Measurements from ENCODE around the gene DAND5. TPM values are rescaled to one million over a fixed set of nuclear protein-coding genes. Genes with fewer than 3 reads are reported as not detected.
A peak's percentile ranks its signal among the peaks of the same experiment; 100 is the strongest.

DAND5 gene
- total RNA-seq, 2 donors from 2014 or later = not detected

DNA sequence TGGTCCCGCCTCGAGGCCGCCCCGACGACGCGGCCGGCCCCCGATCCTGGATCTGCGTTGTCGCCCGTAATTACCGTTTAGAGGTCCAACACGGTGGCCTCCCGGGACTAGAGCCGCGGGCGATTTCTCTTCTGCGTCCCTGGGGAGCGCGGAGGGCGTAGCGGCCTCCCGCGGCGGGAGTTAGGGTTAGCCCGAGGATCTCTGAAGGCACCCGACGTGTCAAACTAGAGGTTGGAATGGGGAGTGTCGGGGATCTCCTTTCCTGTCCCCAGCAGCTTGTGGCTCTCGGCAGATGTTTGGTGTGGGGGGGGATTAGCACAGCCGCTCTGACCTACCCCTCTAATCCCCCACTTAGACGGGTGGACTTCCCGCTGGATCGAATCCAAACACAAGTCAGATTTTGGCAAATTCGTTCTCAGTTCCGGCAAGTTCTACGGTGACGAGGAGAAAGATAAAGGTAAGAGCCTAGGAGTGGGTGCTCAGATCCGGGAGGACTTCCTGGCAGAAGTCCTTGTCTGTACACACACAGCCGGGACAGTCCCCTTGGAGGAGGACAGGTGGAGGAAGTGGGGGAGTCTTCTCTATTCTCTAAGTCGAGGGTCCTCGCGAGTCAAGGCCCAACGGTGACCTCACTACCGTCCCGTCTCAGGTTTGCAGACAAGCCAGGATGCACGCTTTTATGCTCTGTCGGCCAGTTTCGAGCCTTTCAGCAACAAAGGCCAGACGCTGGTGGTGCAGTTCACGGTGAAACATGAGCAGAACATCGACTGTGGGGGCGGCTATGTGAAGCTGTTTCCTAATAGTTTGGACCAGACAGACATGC, 30.4 kb upstream of the DAND5 start:
- H3K9me3 Mint-ChIP-seq = no peaks in the 10 kb centered on the region
- H3K27me3 Mint-ChIP-seq = no peaks in the 10 kb centered on the region
- H3K4me3 Mint-ChIP-seq = peak overlapping the region; percentile 97
- peaks cover 30% of the 10 kb centered on the region for H3K36me3 Mint-ChIP-seq
- DNase-seq (ENCODE audit: low spot score) = peak; percentile 63
- peak; percentile 2 to 11 for ATAC-seq
- peak overlapping the region; percentile 96 to 98 for H3K27ac Mint-ChIP-seq
- peaks cover 43 to 54% of the 10 kb centered on the region in 2 donors for H3K4me1 Mint-ChIP-seq (ENCODE audit: low read depth in 2 of 2)

DNA sequence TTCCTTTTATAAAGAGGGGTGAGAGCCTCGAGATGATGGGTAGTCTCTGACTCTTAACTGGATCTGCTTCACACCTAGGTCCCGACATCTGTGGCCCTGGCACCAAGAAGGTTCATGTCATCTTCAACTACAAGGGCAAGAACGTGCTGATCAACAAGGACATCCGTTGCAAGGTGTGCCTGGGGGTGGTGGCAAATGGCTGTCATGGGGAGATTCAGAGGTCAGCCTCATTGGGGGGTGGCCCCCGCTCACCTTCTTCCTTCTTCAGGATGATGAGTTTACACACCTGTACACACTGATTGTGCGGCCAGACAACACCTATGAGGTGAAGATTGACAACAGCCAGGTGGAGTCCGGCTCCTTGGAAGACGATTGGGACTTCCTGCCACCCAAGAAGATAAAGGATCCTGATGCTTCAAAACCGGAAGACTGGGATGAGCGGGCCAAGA, 29.4 kb upstream of the DAND5 start:
- Mint-ChIP-seq H3K36me3 (peaks cover 35% of the 10 kb centered on the region), H3K4me1 (ENCODE audit: low read depth in 2 of 2) (peaks cover 46 to 60% of the 10 kb centered on the region in 2 donors), H3K27ac (peak overlapping the region; percentile 96 to 98), H3K27me3 (no peaks in the 10 kb centered on the region), H3K9me3 (no peaks in the 10 kb centered on the region), H3K4me3 (peak overlapping the region; percentile 97)
- DNase-seq (ENCODE audit: low spot score) (no peak), ATAC-seq (no peak)

DNA sequence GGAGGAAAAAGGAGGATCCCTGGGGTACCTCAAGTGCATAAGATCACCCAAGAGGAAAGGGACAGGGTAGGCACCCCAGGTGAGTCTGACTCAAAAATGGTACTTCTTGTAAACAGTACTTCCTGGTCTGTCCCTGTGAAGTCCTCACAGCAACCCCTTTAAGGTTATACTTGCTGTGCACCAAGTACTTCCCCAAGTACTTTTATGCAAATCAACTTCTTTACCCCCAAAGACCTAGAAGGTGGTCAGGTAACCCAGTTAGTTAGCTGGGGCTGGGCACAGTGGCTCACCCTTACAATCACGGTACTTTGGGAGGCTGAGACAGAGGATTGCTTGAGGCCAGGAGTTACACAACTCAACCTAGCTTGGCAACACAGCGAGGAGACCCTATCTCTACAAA, 28.5 kb upstream of the DAND5 start:
- Mint-ChIP-seq H3K27me3 (no peaks in the 10 kb centered on the region), H3K9me3 (no peaks in the 10 kb centered on the region), H3K4me1 (ENCODE audit: low read depth in 2 of 2) (peaks cover 51 to 68% of the 10 kb centered on the region in 2 donors), H3K36me3 (peaks cover 41% of the 10 kb centered on the region), H3K4me3 (peak overlapping the region; percentile 97), H3K27ac (peak overlapping the region; percentile 96 to 98)
- ATAC-seq (no peak), DNase-seq (ENCODE audit: low spot score) (no peak)

DNA sequence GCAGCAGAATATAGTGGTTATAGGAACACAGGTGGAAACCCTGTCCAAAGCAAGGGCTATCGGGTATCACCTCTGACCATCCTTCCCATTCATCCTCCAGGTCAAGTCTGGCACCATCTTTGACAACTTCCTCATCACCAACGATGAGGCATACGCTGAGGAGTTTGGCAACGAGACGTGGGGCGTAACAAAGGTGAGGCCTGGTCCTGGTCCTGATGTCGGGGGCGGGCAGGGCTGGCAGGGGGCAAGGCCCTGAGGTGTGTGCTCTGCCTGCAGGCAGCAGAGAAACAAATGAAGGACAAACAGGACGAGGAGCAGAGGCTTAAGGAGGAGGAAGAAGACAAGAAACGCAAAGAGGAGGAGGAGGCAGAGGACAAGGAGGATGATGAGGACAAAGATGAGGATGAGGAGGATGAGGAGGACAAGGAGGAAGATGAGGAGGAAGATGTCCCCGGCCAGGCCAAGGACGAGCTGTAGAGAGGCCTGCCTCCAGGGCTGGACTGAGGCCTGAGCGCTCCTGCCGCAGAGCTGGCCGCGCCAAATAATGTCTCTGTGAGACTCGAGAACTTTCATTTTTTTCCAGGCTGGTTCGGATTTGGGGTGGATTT, 25.8 kb upstream of the DAND5 start:
- Mint-ChIP-seq H3K4me3 (peak overlapping the region; percentile 71), H3K36me3 (peaks cover 45% of the 10 kb centered on the region), H3K27ac (peak overlapping the region; percentile 91 to 95), H3K9me3 (no peaks in the 10 kb centered on the region), H3K27me3 (no peaks in the 10 kb centered on the region), H3K4me1 (ENCODE audit: low read depth in 2 of 2) (peaks cover 55 to 63% of the 10 kb centered on the region in 2 donors)
- DNase-seq (ENCODE audit: low spot score) (no peak), ATAC-seq (no peak)

DNA sequence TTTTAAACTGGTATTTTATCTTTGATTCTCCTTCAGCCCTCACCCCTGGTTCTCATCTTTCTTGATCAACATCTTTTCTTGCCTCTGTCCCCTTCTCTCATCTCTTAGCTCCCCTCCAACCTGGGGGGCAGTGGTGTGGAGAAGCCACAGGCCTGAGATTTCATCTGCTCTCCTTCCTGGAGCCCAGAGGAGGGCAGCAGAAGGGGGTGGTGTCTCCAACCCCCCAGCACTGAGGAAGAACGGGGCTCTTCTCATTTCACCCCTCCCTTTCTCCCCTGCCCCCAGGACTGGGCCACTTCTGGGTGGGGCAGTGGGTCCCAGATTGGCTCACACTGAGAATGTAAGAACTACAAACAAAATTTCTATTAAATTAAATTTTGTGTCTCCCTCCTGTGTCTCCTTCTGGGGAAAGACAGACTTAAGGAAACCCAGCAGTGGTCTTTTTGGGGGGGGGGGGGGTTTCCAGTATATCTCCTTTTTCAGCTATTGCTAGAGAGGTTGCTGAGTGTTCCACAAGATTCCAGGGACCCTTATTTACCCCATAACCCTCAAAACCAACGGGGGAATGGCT, 25.2 kb upstream of the DAND5 start:
- no peaks in the 10 kb centered on the region for H3K27me3 Mint-ChIP-seq
- no peak for ATAC-seq
- H3K36me3 Mint-ChIP-seq = peaks cover 41% of the 10 kb centered on the region
- no peak for DNase-seq (ENCODE audit: low spot score)
- peak overlapping the region; percentile 91 to 95 for H3K27ac Mint-ChIP-seq
- peaks cover 52 to 56% of the 10 kb centered on the region in 2 donors for H3K4me1 Mint-ChIP-seq (ENCODE audit: low read depth in 2 of 2)
- no peaks in the 10 kb centered on the region for H3K9me3 Mint-ChIP-seq
- peak overlapping the region; percentile 93 for H3K4me3 Mint-ChIP-seq

DNA sequence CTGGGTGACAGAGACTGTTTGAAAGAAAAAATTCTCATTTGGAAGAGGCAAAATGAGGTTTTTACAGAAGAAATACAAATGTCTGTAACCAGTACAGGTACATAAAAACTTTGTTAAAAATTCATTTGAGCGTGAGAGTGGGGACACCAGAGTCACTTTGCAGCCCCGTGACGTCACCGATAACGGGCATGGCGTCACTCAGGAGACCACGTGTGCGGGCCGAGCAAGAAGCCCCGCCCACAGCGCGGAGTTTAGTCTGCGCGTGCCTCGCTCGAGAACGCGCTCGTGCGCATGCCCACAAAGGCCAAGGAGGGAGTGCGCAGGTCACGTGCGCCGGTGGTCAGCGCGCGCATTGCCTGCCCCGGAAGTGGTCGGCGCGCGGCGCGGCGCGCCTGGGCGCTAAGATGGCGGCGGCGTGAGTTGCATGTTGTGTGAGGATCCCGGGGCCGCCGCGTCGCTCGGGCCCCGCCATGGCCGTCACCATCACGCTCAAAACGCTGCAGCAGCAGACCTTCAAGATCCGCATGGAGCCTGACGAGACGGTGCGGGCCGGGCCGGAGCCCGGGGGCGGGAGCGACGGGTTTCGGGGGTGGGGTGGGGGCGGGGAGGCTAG, 23.8 kb upstream of the DAND5 start, which contains the start of gene RAD23A:
Gene RAD23A, plus strand, starts transcription at position 384 of the 613 bp plus-strand sequence. Its CDS starts 87 bp downstream, at position 471.
- peak; percentile 98 for DNase-seq (ENCODE audit: low spot score)
- peaks cover 44 to 47% of the 10 kb centered on the region in 2 donors for H3K4me1 Mint-ChIP-seq (ENCODE audit: low read depth in 2 of 2)
- peaks cover 36% of the 10 kb centered on the region for H3K36me3 Mint-ChIP-seq
- peak; percentile 89 to 92 for ATAC-seq
- peak within 1 kb of the TSS; percentile 91 to 95 for H3K27ac Mint-ChIP-seq
- no peaks in the 10 kb centered on the region for H3K9me3 Mint-ChIP-seq
- no peaks in the 10 kb centered on the region for H3K27me3 Mint-ChIP-seq
- H3K4me3 Mint-ChIP-seq = peak within 1 kb of the TSS; percentile 93

DNA sequence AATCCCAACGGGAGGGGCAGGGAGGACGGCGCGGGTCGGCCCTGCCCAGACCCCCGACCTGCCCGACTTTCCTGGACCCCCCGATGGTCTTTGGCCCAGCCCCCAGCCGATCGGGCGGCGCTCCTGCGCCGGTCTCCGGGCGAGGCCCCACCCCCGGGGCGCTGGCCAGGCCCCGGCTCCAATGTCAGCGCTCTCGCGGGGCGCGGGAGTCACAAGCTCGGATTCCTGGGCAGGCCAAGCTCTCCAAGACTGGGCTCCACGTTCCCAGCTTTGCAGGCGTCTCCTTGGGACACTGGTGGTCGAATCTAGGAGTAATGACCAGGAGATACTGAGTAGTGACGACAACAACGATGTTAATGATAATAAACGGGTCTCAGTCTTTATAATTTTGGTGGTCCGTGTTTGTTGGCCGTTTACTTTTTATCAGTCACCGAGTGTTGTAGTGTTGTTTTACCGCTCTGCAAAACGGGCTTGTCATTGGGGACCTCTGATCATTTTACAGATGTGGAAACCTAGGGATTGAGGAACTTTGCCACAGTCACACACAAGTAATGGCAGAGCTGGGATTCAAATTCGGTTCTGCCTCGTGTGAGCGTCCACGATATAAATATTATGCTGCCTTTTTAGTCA, 23.2 kb upstream of the DAND5 start:
- Mint-ChIP-seq H3K9me3 (no peaks in the 10 kb centered on the region), H3K36me3 (peaks cover 36% of the 10 kb centered on the region), H3K4me1 (ENCODE audit: low read depth in 2 of 2) (peaks cover 41 to 44% of the 10 kb centered on the region in 2 donors), H3K4me3 (peak overlapping the region; percentile 93), H3K27me3 (no peaks in the 10 kb centered on the region), H3K27ac (peak overlapping the region; percentile 91 to 95)
- peak; percentile 76 to 81 for ATAC-seq
- DNase-seq (ENCODE audit: low spot score) = peak; percentile 74

DNA sequence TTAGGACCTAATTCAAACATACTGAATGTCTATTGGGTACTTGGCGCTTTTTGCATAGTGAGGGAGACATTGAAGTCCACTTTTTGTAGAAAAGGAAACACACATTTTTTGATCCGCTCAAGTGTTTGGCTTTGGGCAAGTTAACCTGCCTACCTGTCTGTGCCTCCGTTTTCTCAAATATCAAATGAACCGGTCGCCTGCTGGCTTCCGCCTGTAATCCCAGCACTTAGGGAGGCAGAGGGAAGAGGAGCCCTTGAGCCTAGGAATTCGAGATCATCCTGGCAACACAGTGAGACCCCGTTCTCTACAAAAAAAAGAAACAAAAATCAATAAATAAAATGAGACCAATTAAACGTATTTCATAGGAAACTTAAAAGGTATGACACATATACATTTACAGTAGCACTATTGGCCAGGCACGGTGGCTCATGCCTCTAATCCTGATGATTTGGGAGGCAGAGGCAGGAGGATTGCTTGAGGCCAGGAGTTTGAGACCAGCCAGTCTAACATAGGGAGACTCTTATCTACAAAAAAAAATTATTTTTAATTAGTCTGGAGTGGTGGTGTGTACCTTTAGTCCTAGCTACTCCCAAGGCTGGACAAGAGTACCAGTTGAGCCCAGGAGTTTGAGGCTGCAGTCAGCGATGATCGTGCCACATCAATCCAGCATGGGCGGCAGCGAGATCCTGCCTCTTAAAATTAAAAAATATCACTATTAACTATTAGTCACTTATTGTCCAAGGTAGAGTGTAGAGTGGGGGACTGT, 22.5 kb upstream of the DAND5 start:
- ATAC-seq (no peak), DNase-seq (ENCODE audit: low spot score) (no peak)
- Mint-ChIP-seq H3K4me1 (ENCODE audit: low read depth in 2 of 2) (peaks cover 43 to 44% of the 10 kb centered on the region in 2 donors), H3K36me3 (peaks cover 36% of the 10 kb centered on the region), H3K27me3 (no peaks in the 10 kb centered on the region), H3K27ac (peak overlapping the region; percentile 91 to 95), H3K9me3 (no peaks in the 10 kb centered on the region), H3K4me3 (peak overlapping the region; percentile 93)

DNA sequence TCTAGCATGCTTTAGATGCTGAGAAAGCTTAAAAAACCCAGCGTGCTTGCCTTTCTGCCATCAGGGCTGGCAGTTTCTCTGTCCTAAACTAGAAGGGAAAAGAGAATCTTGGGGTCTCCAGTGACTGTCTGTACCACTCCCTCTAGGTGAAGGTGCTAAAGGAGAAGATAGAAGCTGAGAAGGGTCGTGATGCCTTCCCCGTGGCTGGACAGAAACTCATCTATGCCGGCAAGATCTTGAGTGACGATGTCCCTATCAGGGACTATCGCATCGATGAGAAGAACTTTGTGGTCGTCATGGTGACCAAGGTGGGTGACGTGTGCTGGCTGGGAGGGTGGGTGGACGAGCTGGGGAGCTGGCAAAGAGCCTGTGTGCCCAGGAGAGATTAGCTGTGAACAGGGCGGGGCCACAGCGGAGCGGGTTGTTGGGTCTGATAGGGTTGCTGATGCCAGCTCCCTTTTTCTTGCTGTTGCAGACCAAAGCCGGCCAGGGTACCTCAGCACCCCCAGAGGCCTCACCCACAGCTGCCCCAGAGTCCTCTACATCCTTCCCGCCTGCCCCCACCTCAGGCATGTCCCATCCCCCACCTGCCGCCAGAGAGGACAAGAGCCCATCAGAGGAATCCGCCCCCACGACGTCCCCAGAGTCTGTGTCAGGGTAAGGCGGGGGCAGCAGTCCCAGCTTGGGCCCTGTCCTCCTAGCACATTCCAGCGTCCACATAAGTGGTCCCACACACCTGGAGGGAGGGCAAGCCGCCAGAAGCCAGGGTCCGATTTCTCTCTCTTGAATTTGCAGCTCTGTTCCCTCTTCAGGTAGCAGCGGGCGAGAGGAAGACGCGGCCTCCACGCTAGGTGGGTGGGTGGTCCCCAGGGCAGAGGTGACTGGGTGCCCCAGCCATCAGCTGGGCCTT, 21.4 kb upstream of the DAND5 start:
- no peak for DNase-seq (ENCODE audit: low spot score)
- peak overlapping the region in 1 of 2 donors; percentile 61 for H3K27ac Mint-ChIP-seq
- peaks cover 38 to 41% of the 10 kb centered on the region in 2 donors for H3K4me1 Mint-ChIP-seq (ENCODE audit: low read depth in 2 of 2)
- no peaks in the 10 kb centered on the region for H3K9me3 Mint-ChIP-seq
- no peaks in the 10 kb centered on the region for H3K27me3 Mint-ChIP-seq
- ATAC-seq = no peak
- peaks cover 29% of the 10 kb centered on the region for H3K36me3 Mint-ChIP-seq
- no peak overlapping the region for H3K4me3 Mint-ChIP-seq

DNA sequence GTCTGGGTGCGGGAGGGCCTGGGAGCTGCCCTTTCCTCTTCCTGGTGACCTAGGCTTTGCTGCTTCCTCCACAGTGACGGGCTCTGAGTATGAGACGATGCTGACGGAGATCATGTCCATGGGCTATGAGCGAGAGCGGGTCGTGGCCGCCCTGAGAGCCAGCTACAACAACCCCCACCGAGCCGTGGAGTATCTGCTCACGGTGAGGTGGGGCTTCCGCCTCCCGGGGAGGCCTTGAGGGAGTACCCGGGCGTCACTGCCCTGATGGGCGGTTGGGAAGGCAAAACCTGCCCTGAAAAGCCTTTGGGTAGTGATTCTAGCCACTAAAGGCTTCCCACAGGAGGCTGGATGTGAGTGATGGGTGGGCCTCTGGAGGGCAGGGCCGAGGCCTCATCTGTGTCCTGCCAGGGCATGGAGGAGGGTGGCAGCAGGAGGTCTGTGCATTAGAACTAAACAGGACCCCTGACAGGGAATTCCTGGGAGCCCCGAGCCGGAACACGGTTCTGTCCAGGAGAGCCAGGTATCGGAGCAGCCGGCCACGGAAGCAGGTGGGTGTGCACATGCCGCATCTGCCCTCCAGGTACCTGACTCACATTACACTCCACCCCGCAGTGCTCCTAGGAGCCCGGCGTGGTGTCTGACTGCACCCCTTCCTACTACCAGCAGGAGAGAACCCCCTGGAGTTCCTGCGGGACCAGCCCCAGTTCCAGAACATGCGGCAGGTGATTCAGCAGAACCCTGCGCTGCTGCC, 20.6 kb upstream of the DAND5 start:
- no peak overlapping the region for H3K4me3 Mint-ChIP-seq
- H3K36me3 Mint-ChIP-seq = peaks cover 22% of the 10 kb centered on the region
- H3K27ac Mint-ChIP-seq = peak overlapping the region in 1 of 2 donors; percentile 61
- H3K27me3 Mint-ChIP-seq = no peaks in the 10 kb centered on the region
- no peak for ATAC-seq
- DNase-seq (ENCODE audit: low spot score) = no peak
- H3K9me3 Mint-ChIP-seq = no peaks in the 10 kb centered on the region
- peaks cover 34 to 35% of the 10 kb centered on the region in 2 donors for H3K4me1 Mint-ChIP-seq (ENCODE audit: low read depth in 2 of 2)
